HepG2 (cell line): Measurements from ENCODE around the gene ACOT13. TPM values are rescaled to one million over a fixed set of nuclear protein-coding genes. Genes with fewer than 3 reads are reported as not detected.

ENCODE experiments used
- ARNT ChIP-seq: fragments of 450-650 bp; IDR thresholded peaks from 2 replicates; pipeline ENCODE4 v1.6.1; 2017
- CCDC6 ChIP-seq: sonication (generic); formaldehyde crosslinking; IDR thresholded peaks from 2 replicates; pipeline ENCODE4 v1.8.1; 2022; ENCODE audit warnings: mild to moderate bottlenecking, missing genetic modification reagents, moderate library complexity
- E2F2 ChIP-seq: sonication (generic); formaldehyde crosslinking; IDR thresholded peaks from 2 replicates; pipeline ENCODE4 v1.4.0; 2020; ENCODE audit warnings: missing genetic modification reagents, borderline replicate concordance
- ELF3 ChIP-seq: IDR thresholded peaks from 2 replicates; pipeline ENCODE4 v1.6.1; 2016; ENCODE audit warnings: missing genetic modification reagents, missing compliant biosample characterization
- FIP1L1 ChIP-seq: fragments of 200-400 bp; formaldehyde crosslinking; IDR thresholded peaks from 2 replicates; pipeline ENCODE4 v1.6.1; 2018; ENCODE audit warnings: low read depth, mild to moderate bottlenecking, low read length, moderate library complexity, borderline replicate concordance; ENCODE audit not compliant: insufficient read depth
- GABPA ChIP-seq, 2 experiments: IDR thresholded peaks; 2 replicates each; pipeline ENCODE4 v1.6.1; 2011 to 2016; ENCODE audit warnings: low read depth in 2 of 2, low read length in 1 of 2, missing biosample characterization in 1 of 2, missing genetic modification characterization in 1 of 2
- HNRNPLL ChIP-seq: fragments of 200-400 bp; formaldehyde crosslinking; IDR thresholded peaks from 2 replicates; pipeline ENCODE4 v1.6.1; 2017; ENCODE audit warnings: mild to moderate bottlenecking, low read depth, low read length; ENCODE audit not compliant: poor library complexity, severe bottlenecking
- IKZF4 ChIP-seq: sonication (generic); formaldehyde crosslinking; IDR thresholded peaks from 2 replicates; pipeline ENCODE4 v1.5.1; 2020; ENCODE audit warnings: borderline replicate concordance, mild to moderate bottlenecking, low read depth, missing genetic modification reagents; ENCODE audit errors: not compliant biosample characterization
- KLF9 ChIP-seq: IDR thresholded peaks from 2 replicates; pipeline ENCODE4 v1.6.1; 2016; ENCODE audit warnings: low read depth
- MZF1 ChIP-seq: sonication (generic); formaldehyde crosslinking; IDR thresholded peaks from 2 replicates; pipeline ENCODE4 v1.8.1; 2023; ENCODE audit warnings: mild to moderate bottlenecking, missing genetic modification reagents, borderline replicate concordance
- NR2F6 ChIP-seq, 2 experiments: IDR thresholded peaks; 2 replicates each; pipeline ENCODE4 v1.6.1; 2016; ENCODE audit warnings: antibody characterized with exemption in 1 of 2, mild to moderate bottlenecking in 1 of 2
- PITX1 ChIP-seq: sonication (generic); formaldehyde crosslinking; IDR thresholded peaks from 2 replicates; pipeline ENCODE4 v1.5.1; 2020; ENCODE audit warnings: mild to moderate bottlenecking, missing genetic modification reagents
- POLR2A ChIP-seq, 2 experiments: IDR thresholded peaks; 2 replicates each; pipeline ENCODE4 v1.6.1; 2011; ENCODE audit warnings: low read depth in 2 of 2, low read length in 2 of 2, mild to moderate bottlenecking in 1 of 2, moderate library complexity in 1 of 2; ENCODE audit not compliant: insufficient read depth in 1 of 2
- RARA ChIP-seq: IDR thresholded peaks from 2 replicates; pipeline ENCODE4 v1.6.1; 2016; ENCODE audit warnings: missing genetic modification reagents, missing compliant biosample characterization
- RNF219 ChIP-seq: sonication (generic); formaldehyde crosslinking; IDR thresholded peaks from 2 replicates; pipeline ENCODE4 v1.5.0; 2020; ENCODE audit warnings: mild to moderate bottlenecking, missing genetic modification reagents
- SRY ChIP-seq: sonication (generic); formaldehyde crosslinking; IDR thresholded peaks from 2 replicates; pipeline ENCODE4 v1.8.0; 2022; ENCODE audit warnings: mild to moderate bottlenecking, missing genetic modification reagents
- YY1 ChIP-seq: IDR thresholded peaks from 2 replicates; pipeline ENCODE4 v1.6.1; 2011; ENCODE audit warnings: low read length, low read depth, moderate library complexity, mild to moderate bottlenecking; ENCODE audit not compliant: insufficient read depth, insufficient replicate concordance
- ZMAT3 ChIP-seq: sonication (generic); formaldehyde crosslinking; conservative IDR thresholded peaks from 2 replicates; pipeline ENCODE4 v1.7.0; 2021; ENCODE audit warnings: missing genetic modification reagents
- ZNF230 ChIP-seq: sonication (generic); formaldehyde crosslinking; IDR thresholded peaks from 2 replicates; pipeline ENCODE4 v1.4.0; 2020; ENCODE audit warnings: mild to moderate bottlenecking, missing genetic modification reagents
- ZNF280D ChIP-seq: sonication (generic); formaldehyde crosslinking; IDR thresholded peaks from 2 replicates; pipeline ENCODE4 v1.5.1; 2020; ENCODE audit warnings: mild to moderate bottlenecking, missing genetic modification reagents
- ZNF768 ChIP-seq: sonication (generic); formaldehyde crosslinking; IDR thresholded peaks from 2 replicates; pipeline ENCODE4 v1.4.0; 2020; ENCODE audit warnings: missing genetic modification reagents
- ZNF891 ChIP-seq: sonication (generic); formaldehyde crosslinking; IDR thresholded peaks from 2 replicates; pipeline ENCODE4 v1.5.0; 2020; ENCODE audit warnings: mild to moderate bottlenecking, missing genetic modification reagents
- polyA plus RNA-seq, 8 experiments: library from polyadenylated mRNA; depleted of rRNA in 3 of 8; stranded (reverse) in 7 of 8; unstranded in 1 of 8; fragments of >200 nt; fragmentation: Illumina TruSeq in 4 of 8; extraction: Trizol in 4 of 8; gene quantifications; 2 replicates each; pipeline versions ENCODE4 v1.2.1 to v1.2.3, GENCODE V29; 2011 to 2016; ENCODE audit warnings: low read depth in 4 of 8, missing spikeins in 1 of 8, mixed read lengths in 1 of 8; ENCODE audit not compliant: insufficient read depth in 1 of 8
- total RNA-seq, 5 experiments: library from RNA; depleted of rRNA; stranded (reverse); fragments of >200 nt; fragmentation: Illumina TruSeq; extraction: Trizol; gene quantifications; 2 replicates each; pipeline ENCODE4 v1.2.3, GENCODE V29; 2016; ENCODE audit warnings: low read depth in 1 of 5

Gene ACOT13
- total and polyA plus RNA-seq, 2 of the 13 experiments (the other 11 are each of a cell fraction or from before 2014, with no cell fraction given) = 31.5 to 45.1 TPM

- TF ChIP-seq KLF9 (CRISPR knock-in tag) (no peak; the same call in 1 of the 2 replicates), MZF1 (no peak), ZNF891 (0 out of 2 replicates have a peak, but pooled peaks have one; percentile 3), SRY (CRISPR knock-in tag) (peak; percentile 54; the same call in 1 of the 2 replicates), RARA (CRISPR knock-in tag) (peak; percentile 51), CCDC6 (CRISPR knock-in tag) (peak; percentile 44; the same call in 1 of the 2 replicates), ZNF768 (CRISPR knock-in tag) (peak; percentile 68), YY1 (peak; percentile 95), IKZF4 (peak; percentile 59), HNRNPLL (peak; percentile 92), ELF3 (CRISPR knock-in tag) (peak; percentile 91), POLR2A (IDR thresholded peaks at IDR 0.05; ENCODE audit: insufficient read depth in 1 of 2, low read depth in 2 of 2, low read length in 2 of 2) (peak; percentile 98), GABPA (IDR thresholded peaks at IDR 0.05; ENCODE audit: low read depth, low read length) (peak; percentile 67), GABPA (CRISPR knock-in tag; IDR thresholded peaks at IDR 0.05; ENCODE audit: low read depth) (peak; percentile 94), NR2F6 (IDR thresholded peaks at IDR 0.05) (no peak), NR2F6 (CRISPR knock-in tag; IDR thresholded peaks at IDR 0.05) (peak; percentile 9; the same call in 1 of the 2 replicates), ZNF230 (CRISPR knock-in tag) (no peak; the same call in 1 of the 2 replicates), ARNT (no peak), E2F2 (peak; percentile 79), ZMAT3 (CRISPR knock-in tag) (peak; percentile 92; the same call in 1 of the 2 replicates), FIP1L1 (peak; percentile 33; the same call in 1 of the 2 replicates), ZNF280D (CRISPR knock-in tag) (peak; percentile 18; the same call in 1 of the 2 replicates), PITX1 (peak; percentile 5; the same call in 1 of the 2 replicates), RNF219 (CRISPR knock-in tag) (no peak)
Observed at GRCh38 chr6:24720604-24721460, 54.0 kb downstream of the ACOT13 start (continued).
